ENCODE data around the gene RPP38. TPM values are rescaled to one million over a fixed set of nuclear protein-coding genes. Genes with fewer than 3 reads are reported as not detected.

Gene RPP38
- total RNA-seq, 4 donors from 2014 or later = 8.9 to 17.2 (median 12.8) TPM

- Histone ChIP-seq H3K4me3 (no peak overlapping the region), H3K27ac (no peak overlapping the region), H3K36me3 (peaks cover 0 to 23% of the 10 kb centered on the region in 2 donors), H3K9me3 (no peaks in the 10 kb centered on the region), H3K4me1 (peaks cover 9 to 15% of the 10 kb centered on the region in 2 donors), H3K27me3 (no peaks in the 10 kb centered on the region)
- DNase-seq (no peak), ATAC-seq (no peak)
- in situ Hi-C loops (cut with MboI; ENCODE audit: low sequenced_read_pairs in 4 of 4) (no loop called here), intact Hi-C loops (cut with DNase I; ENCODE audit: low total_unique reads) (no loop called here)
- no peak for TF ChIP-seq CTCF (IDR thresholded peaks at IDR 0.05 in 4 of 5, conservative IDR thresholded peaks at IDR 0.05 in 1 of 5)
- no peak for TF ChIP-seq POLR2A (IDR thresholded peaks at IDR 0.05)
Observed at GRCh38 chr10:15140698-15141097, 43.5 kb downstream of the RPP38 start.

- DNase-seq (no peak), ATAC-seq (no peak)
- Histone ChIP-seq H3K4me3 (no peak overlapping the region), H3K9me3 (no peaks in the 10 kb centered on the region), H3K27me3 (no peaks in the 10 kb centered on the region), H3K27ac (no peak overlapping the region), H3K4me1 (peaks cover 9 to 15% of the 10 kb centered on the region in 2 donors), H3K36me3 (peaks cover 0 to 23% of the 10 kb centered on the region in 2 donors)
- intact Hi-C loops (cut with DNase I; ENCODE audit: low total_unique reads) = no loop called here
- TF ChIP-seq CTCF (IDR thresholded peaks at IDR 0.05 in 4 of 5, conservative IDR thresholded peaks at IDR 0.05 in 1 of 5) (no peak), POLR2A (IDR thresholded peaks at IDR 0.05) (no peak)
- in situ Hi-C loops (cut with MboI; ENCODE audit: low sequenced_read_pairs in 4 of 4) = no loop called here
Observed at GRCh38 chr10:15141136-15142054, 44.2 kb downstream of the RPP38 start.

- Histone ChIP-seq H3K4me3 (no peak overlapping the region), H3K36me3 (peaks cover 0 to 12% of the 10 kb centered on the region in 2 donors), H3K27ac (no peak overlapping the region), H3K4me1 (peaks cover 9 to 15% of the 10 kb centered on the region in 2 donors), H3K27me3 (no peaks in the 10 kb centered on the region), H3K9me3 (no peaks in the 10 kb centered on the region)
- intact Hi-C loops (cut with DNase I; ENCODE audit: low total_unique reads) = no loop called here
- TF ChIP-seq POLR2A (IDR thresholded peaks at IDR 0.05) = no peak
- TF ChIP-seq CTCF (IDR thresholded peaks at IDR 0.05 in 4 of 5, conservative IDR thresholded peaks at IDR 0.05 in 1 of 5) = no peak
- in situ Hi-C loops (cut with MboI; ENCODE audit: low sequenced_read_pairs in 4 of 4) = no loop called here
- ATAC-seq (no peak), DNase-seq (no peak)
Observed at GRCh38 chr10:15144788-15145187, 47.6 kb downstream of the RPP38 start.

GRCh38 chr10:15146366-15146765, 49.2 kb downstream of the RPP38 start:
- ATAC-seq = no peak
- TF ChIP-seq CTCF (IDR thresholded peaks at IDR 0.05 in 4 of 5, conservative IDR thresholded peaks at IDR 0.05 in 1 of 5) (no peak), POLR2A (IDR thresholded peaks at IDR 0.05) (no peak)
- in situ Hi-C loops (cut with MboI; ENCODE audit: low sequenced_read_pairs in 4 of 4) = no loop called here

More at GRCh38 chr10:15146366-15146765, 49.2 kb downstream of the RPP38 start:
- no peaks in the 10 kb centered on the region for H3K9me3 ChIP-seq
- peaks cover 9 to 15% of the 10 kb centered on the region in 2 donors for H3K4me1 ChIP-seq
- intact Hi-C loops (cut with DNase I; ENCODE audit: low total_unique reads) = no loop called here
- no peak overlapping the region for H3K27ac ChIP-seq
- H3K36me3 ChIP-seq = no peaks in the 10 kb centered on the region
- no peak overlapping the region for H3K4me3 ChIP-seq
- DNase-seq = no peak
- no peaks in the 10 kb centered on the region for H3K27me3 ChIP-seq

Measured in gastrocnemius medialis (tissue), 4 donors.